GM12873 (cell line): Measurements from ENCODE around the gene CHIC2.

Experiments
- TF ChIP-seq, protein P1 (sequence below): IDR thresholded peaks from 2 replicates; pipeline ENCODE4 v1.5.1; 2012; ENCODE audit warnings: low read depth, mild to moderate bottlenecking, moderate library complexity, low read length, control low read depth; ENCODE audit not compliant: insufficient read depth; ENCODE audit errors: missing control alignments

CHIC2 gene

DNA sequence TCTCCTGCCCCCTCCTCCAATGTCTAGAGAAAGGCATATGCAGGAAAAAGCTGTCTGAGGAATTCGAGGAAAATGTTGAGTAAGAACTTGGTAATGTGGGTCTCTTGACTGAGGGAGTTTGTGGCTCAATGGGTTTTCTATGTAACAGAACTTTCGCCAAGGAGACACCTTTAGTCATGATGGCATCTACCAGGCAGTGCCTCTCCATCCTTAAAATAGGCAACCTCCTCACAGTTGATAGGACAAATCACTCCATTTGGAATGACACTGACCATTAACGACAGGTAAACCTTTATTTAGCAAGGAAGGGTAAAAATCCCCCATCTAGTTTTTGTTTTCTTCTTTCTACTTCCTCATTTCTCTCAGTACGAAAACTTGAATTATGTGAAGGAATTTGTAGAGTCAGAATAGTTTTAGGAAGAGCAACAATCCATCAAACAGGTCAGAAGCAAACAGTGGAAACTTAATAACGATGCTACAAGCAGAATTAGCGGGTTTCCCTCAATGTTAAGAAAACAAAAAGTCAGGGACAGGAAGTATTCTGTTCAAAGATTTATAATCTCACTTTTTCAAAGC, 38.2 kb upstream of the CHIC2 start:
- TF ChIP-seq, protein P1, sequence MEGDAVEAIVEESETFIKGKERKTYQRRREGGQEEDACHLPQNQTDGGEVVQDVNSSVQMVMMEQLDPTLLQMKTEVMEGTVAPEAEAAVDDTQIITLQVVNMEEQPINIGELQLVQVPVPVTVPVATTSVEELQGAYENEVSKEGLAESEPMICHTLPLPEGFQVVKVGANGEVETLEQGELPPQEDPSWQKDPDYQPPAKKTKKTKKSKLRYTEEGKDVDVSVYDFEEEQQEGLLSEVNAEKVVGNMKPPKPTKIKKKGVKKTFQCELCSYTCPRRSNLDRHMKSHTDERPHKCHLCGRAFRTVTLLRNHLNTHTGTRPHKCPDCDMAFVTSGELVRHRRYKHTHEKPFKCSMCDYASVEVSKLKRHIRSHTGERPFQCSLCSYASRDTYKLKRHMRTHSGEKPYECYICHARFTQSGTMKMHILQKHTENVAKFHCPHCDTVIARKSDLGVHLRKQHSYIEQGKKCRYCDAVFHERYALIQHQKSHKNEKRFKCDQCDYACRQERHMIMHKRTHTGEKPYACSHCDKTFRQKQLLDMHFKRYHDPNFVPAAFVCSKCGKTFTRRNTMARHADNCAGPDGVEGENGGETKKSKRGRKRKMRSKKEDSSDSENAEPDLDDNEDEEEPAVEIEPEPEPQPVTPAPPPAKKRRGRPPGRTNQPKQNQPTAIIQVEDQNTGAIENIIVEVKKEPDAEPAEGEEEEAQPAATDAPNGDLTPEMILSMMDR, result no peak

DNA sequence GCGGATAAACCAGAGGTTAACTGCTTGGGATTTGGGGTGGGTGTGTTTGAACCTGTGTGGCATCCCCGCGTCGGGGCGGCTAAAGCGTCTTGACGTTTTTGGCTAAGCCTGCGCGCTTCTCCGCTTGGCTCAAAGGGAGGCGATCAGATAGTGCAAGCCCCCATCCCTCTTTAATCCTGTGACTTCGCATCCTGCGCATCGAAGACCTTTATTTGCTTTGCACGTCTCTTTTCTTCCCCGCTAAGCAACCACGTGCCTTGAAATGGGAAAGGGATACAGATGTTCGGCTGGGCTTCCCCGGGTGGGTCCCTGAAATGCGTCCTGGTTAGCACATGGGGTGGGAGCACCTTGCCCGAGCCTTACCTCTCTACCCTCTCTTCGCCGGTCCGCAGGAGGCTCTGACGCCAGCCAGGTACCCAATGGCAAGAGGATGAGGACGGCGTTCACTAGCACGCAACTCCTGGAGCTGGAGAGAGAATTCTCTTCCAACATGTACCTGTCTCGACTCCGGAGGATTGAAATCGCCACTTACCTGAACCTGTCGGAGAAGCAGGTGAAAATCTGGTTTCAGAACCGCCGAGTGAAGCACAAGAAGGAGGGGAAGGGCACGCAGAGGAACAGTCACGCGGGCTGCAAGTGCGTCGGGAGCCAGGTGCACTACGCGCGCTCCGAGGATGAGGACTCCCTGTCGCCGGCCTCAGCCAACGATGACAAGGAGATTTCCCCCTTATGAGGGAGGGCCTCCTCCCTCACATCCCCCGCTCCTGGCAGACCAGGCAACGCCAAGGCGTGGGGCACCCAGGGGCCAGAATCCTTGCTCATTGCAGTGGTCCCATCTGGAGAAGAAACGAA, 37.0 kb upstream of the CHIC2 start:
- TF ChIP-seq, protein P1, result no peak

DNA sequence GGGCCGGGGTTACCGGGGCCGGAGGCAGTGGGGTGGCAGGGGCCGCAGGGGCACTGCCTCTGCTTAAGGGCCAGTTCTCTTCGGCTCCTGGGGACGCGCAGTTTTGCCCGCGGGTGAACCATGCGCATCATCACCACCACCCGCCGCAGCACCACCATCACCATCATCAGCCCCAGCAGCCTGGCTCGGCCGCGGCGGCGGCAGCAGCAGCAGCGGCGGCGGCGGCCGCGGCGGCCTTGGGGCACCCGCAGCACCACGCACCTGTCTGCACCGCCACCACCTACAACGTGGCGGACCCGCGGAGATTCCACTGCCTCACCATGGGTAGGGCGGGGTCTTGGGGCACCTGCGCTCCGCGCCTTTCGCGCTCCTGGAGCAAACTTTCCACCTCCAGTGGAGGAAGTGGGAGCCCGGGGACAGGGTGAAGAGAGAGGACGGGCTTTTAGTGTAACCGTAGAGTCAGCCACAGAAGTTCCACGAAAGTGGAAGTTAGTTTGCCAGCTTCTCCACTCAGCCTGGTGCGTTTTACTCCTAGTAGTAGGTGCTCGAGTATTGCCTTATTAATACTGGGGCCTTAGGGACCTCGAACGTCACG, 36.3 kb upstream of the CHIC2 start:
- TF ChIP-seq, protein P1, result no peak

DNA sequence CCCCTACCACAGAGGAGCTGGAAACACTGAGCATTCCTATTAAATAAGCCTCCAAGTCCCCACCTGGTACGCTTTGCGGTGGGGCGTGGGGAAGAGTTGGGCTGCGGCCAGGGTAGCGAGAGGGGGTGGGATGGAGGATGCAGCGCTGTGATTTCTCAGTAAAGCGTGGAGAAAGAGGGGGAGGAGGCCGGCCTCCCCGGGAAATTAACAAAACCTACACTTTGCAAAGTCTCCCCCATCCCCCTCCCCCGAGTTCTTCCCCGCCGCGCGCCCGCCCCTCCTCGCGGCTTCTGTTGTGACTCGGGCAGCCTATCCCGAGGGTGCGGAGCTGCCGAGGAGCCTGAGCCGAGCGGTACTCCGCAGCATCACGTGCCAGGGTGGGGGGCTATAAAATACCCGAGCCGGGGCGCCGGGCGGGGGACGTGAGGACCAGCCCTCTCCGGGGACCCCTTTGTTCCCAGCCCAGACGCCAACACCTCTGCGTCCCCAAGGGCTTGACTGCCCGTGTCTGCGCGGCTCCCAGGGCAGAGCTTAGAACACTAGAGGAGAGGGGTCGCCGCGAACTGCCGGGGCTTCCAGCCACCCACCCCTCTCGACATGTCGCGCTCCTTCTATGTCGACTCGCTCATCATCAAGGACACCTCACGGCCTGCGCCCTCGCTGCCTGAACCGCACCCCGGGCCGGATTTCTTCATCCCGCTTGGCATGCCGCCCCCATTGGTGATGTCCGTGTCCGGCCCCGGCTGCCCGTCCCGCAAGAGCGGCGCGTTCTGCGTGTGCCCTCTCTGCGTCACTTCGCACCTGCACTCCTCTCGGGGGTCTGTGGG, 35.6 kb upstream of the CHIC2 start, which contains the start of gene GSX2:
Gene GSX2, plus strand, starts transcription at position 416 of the 827 bp plus-strand sequence. Its CDS starts 182 bp downstream, at position 598.
- TF ChIP-seq, protein P1, result no peak

DNA sequence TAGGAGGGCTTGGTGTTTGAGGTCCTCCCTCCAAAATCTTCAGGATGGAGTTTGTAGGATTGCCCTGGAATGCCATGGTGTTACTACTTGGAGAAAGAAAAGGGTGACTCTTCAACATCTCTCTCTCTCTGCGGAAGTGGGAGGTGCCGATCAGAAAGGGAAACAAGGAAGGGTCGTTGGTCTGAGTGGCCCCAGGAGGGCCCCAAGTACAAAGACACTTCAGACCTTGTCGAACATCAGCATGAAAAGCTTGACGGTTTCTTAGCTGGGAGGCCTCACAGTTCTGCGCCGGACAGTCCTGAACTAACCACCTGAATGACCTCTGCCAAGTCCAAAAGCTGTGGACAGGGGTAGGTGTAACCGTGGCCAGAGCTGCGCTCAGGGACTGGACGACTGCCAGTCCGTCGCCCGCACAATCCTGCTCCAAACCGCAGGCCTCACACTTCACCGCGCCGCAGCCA, 34.9 kb upstream of the CHIC2 start:
- TF ChIP-seq, protein P1, result no peak

DNA sequence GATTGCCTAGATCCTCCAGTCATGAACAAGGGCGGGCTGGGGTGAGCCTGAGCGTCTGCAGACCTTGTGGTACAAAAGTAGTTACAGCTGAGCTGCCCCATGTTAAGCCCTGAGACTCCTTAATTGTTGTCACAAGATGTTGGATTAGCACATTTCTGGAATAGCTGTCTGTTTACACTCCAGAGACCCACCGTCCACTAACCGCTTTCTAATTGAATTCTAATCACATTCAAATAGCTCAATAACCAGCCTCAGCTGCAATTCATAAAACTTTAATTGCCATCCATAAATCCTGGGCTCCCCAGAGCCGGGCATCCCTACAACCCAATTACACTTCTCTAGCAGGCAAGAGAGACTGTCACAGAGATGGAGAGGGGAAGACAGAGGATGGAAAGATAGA, 34.0 kb upstream of the CHIC2 start:
- TF ChIP-seq, protein P1, result no peak
